Spinal cord (tissue), 10 donors: ENCODE measurements around the gene ELF3. TPM values are rescaled to one million over a fixed set of nuclear protein-coding genes. Genes with fewer than 3 reads are reported as not detected.
A peak's percentile ranks its signal among the peaks of the same experiment; 100 is the strongest.
"Not testable (repeated sequence)": the region's sequence is repeated elsewhere in the genome, so short reads cannot be mapped to it uniquely, and the experiment has no call there.

Experiments used
- DNase-seq, 6 donors: peaks; one replicate each; pipeline versions ENCODE4 v3.0.0 to v3.0.0-alpha.2; 2013 to 2015; ENCODE audit warnings: low spot score in 6 of 6, low read depth in 4 of 6
- H3K27ac ChIP-seq: one replicate; pipeline ENCODE4 v1.5.1; 2013; ENCODE audit warnings: low read depth, low read length, control low read depth
- H3K27me3 ChIP-seq: one replicate; pipeline ENCODE4 v1.6.1; 2013; ENCODE audit warnings: low read length; ENCODE audit not compliant: control insufficient read depth, insufficient read depth
- H3K36me3 ChIP-seq: one replicate; pipeline ENCODE4 v1.6.1; 2013; ENCODE audit warnings: low read length; ENCODE audit not compliant: control insufficient read depth, insufficient read depth
- H3K4me1 ChIP-seq: one replicate; pipeline ENCODE4 v1.6.1; 2013; ENCODE audit warnings: low read length; ENCODE audit not compliant: control insufficient read depth, insufficient read depth
- H3K4me3 ChIP-seq: one replicate; pipeline ENCODE4 v1.5.1; 2013; ENCODE audit warnings: low read depth, low read length, control low read depth
- H3K9me3 ChIP-seq: one replicate; pipeline ENCODE4 v1.6.1; 2013; ENCODE audit warnings: low read length; ENCODE audit not compliant: control insufficient read depth, insufficient read depth
- WGBS: methylation state at CpG from one replicate; pipeline ENCODE4 v1.1.5; 2013; ENCODE audit warnings: missing lambda C conversion rate; ENCODE audit not compliant: insufficient coverage; 5-methylcytosine and 5-hydroxymethylcytosine counted together
- long read RNA-seq, 4 donors: transcript quantifications; one replicate each; lab custom pipeline, GENCODE V29; 2026
- polyA plus RNA-seq, 2 donors: library from polyadenylated mRNA; unstranded; fragments of 120-200 nt; gene quantifications; one replicate each; pipeline ENCODE4 v1.2.1, GENCODE V29; 2013; ENCODE audit not compliant: insufficient read length in 2 of 2
- total RNA-seq, 2 donors: library from RNA; depleted of rRNA in 1 of 2; stranded (reverse); fragments of 120-200 nt in 1 of 2; fragments of >200 nt in 1 of 2; gene quantifications; one replicate each; pipeline versions ENCODE4 v1.2.3 to v1.2.4, GENCODE V29; 2013 to 2014
- donor health status: healthy.

ELF3 gene
- 1 to 10 TPM in 1 of 2 donors, under 1 TPM in 1; 0.59 to 1.2 TPM for total RNA-seq
- 1 to 10 TPM in 1 of 2 donors, under 1 TPM in 1; 0.35 to 1.1 TPM for polyA plus RNA-seq
- long read RNA-seq, donor 1, result 0 reads
- long read RNA-seq, donor 2, result 0 reads
- long read RNA-seq, donor 3, result 0 reads
- long read RNA-seq, donor 4, transcript ELF3-203 (9 exons, 3,179 nt), result major isoform, 8 of 12 reads
- long read RNA-seq, donor 4, partial matches to known transcripts, result 0 of 12 reads
- long read RNA-seq, donor 4, other reads (novel, unspliced or antisense), result 0 of 12 reads

GRCh38 chr1:202010180-202011015, at the start of gene ELF3:
Gene ELF3 (plus strand): TSS chr1:202010587. CDS start chr1:202011137, 550 bp downstream.
- H3K27ac ChIP-seq, result peak within 1 kb of the TSS; percentile 44
- DNase-seq, result no peak
- H3K4me3 ChIP-seq, result no peak within 1 kb of the TSS
- H3K36me3 ChIP-seq, result peaks cover 28% of the 10 kb centered on the region
- WGBS, result 76% methylated on average over 22 of the region's 24 CpGs
- H3K9me3 ChIP-seq, result no peaks in the 10 kb centered on the region
- peaks cover 17% of the 10 kb centered on the region for H3K4me1 ChIP-seq
- no peaks in the 10 kb centered on the region for H3K27me3 ChIP-seq

- H3K36me3 ChIP-seq, result peaks cover 60% of the 10 kb centered on the region
- H3K4me1 ChIP-seq, DNase-seq, H3K27ac ChIP-seq, H3K9me3 ChIP-seq, H3K4me3 ChIP-seq, H3K27me3 ChIP-seq: not testable (repeated sequence)
- WGBS, result 100% methylated on average over 4 of the region's 10 CpGs
Measured at GRCh38 chr1:201962382-201962781, 48.0 kb upstream of the ELF3 start.

DNA sequence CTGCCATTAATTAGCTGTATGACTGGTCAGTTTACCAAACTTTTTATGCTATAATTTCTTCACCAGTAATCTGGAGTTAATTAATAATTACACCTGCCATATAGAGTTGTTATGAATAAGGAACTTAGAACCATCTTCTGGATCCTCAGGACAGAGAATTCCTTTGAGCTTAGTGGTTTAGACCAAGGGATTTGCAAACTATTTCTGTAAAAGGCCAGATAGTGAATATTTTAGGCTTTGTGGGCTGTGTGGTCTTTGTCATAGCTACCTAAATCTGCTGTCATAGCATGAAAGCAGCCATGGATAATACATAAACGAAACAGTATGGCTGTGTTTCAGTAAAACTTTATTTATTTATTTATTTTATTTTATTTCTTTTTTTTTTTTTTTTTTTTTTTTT, 46.1 kb upstream of the ELF3 start:
- no peak overlapping the region for H3K27ac ChIP-seq
- H3K36me3 ChIP-seq, result peaks cover 58% of the 10 kb centered on the region
- no CpG with 5 or more reads among the region's 1 CpG for WGBS
- no peaks in the 10 kb centered on the region for H3K4me1 ChIP-seq
- H3K4me3 ChIP-seq, result no peak overlapping the region
- H3K27me3 ChIP-seq, result no peaks in the 10 kb centered on the region
- no peak for DNase-seq
- no peaks in the 10 kb centered on the region for H3K9me3 ChIP-seq

DNA sequence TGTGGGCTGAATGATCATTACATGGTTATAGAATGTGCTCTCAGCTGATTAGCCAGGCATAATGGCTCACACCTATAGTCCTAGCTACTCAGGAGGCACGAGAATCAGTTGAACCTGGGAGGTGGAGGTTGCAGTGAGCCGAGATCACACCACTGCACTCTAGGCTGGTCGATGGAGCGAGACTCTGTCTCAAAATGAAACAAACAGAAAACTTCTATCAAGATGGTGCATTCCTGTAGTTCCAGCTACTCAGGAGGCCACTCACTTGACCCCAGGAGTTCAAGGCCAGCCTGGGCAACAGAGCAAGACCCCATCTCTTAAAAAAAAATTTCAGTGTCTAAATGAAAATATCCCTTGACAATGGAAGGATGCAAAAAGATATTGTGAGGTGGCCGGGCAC, 44.2 kb upstream of the ELF3 start:
- Histone ChIP-seq H3K27me3 (no peaks in the 10 kb centered on the region), H3K27ac (no peak overlapping the region), H3K9me3 (no peaks in the 10 kb centered on the region), H3K36me3 (peaks cover 44% of the 10 kb centered on the region), H3K4me3 (no peak overlapping the region), H3K4me1 (no peaks in the 10 kb centered on the region)
- 94% methylated on average over 2 of the region's 5 CpGs for WGBS
- no peak for DNase-seq

DNA sequence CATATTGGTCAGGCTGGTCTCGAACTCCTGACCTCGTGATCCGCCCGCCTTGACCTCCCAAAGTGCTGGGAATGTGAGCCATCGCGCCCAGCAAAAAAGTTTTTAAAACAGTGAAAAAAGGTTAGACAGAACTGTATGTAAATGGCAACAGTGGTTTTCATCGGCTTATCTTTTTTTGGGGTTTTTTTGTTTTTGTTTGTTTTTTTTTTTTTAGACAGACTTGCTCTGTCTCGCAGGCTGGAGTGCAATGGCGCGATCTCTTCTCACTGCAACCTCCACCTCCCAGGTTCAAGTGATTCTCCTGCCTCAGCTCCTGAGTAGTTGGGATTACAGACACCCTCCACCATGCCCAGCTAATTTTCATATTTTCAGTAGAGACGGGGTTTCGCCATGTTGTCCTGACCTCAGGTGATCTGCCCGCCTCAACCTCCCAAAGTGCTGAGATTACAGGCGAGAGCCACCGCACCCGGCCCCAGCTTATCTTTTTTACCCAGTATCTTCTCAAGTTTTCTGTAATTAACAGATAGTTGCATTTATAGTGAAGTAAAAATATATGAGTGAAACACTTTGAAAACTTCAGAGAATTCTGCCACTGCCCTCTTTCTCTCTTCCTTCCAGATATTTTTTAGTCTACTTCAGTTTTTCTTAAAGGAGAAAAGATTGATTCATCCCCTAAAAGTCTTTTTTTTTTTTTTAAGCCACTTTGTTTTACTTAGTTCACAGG, 42.0 kb upstream of the ELF3 start:
- 94% methylated on average over 12 of the region's 16 CpGs for WGBS
- Histone ChIP-seq H3K27ac (no peak overlapping the region), H3K9me3 (no peaks in the 10 kb centered on the region), H3K4me3 (no peak overlapping the region), H3K36me3 (peaks cover 31% of the 10 kb centered on the region), H3K27me3 (no peaks in the 10 kb centered on the region), H3K4me1 (no peaks in the 10 kb centered on the region)
- no peak for DNase-seq

DNA sequence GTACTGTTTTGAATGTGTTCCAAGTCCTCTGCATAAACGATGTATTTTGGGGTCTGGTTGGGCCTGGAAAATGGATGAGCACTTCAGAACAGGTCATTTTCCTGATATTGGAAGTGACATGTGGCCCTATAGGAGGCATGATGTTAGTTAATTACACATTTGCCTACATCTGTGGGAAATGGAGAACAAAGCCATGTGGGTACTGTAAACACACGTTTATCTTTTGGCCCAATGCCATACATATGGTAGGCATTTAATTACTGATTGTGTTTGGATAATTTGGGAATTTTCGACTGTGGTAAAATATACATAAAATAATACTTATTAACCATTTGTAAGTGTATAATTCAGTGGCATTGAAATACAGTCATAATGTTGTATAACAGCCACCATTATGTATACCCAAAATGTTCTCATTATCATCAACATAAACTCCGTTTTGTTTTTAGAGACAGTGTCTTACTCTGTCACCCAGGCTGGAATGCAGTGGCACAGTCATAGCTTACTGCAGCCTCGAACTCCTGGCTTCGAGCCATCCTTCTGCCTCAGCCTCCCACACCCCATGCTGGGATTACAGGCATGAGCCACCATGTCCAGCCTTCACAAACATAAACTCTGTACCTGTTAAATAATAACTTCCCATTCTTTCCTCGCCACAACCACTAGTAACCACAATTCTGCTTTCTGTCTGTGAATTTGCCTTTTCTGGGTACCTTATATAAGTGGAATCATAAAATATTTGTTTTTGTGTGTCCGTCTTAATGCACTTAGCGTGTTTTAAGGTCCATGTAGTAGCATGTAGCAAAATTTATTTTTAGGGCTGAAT, 39.8 kb upstream of the ELF3 start:
- peak in 1 of 6 donors; percentile 18 for DNase-seq

DNA sequence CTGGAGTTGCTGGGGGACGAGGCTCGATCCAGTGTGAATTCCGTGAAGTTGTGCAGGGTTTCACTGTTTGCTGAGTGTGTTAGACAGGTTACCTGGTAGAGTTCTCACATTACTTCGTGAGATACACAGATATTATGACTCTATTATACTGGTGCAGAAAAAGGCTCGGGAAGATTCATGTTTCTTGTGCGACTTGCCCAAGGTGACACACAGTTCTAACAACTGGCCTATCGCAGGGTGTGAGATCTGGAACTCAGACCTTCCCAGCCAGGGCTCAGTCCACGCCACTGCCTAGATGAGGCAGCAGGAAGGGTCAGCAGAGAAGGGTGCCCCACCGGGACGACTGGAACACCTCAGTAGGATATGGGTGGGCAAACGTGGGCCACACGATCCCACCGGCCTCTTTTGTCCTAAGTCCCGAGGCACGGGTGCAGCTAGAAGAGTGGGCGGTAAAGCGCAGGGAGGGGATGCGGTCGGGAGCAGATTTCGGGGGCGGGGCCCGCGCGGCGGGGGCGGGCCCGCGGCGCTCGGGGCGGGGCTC, 28.2 kb upstream of the ELF3 start:
- peaks cover 6% of the 10 kb centered on the region for H3K36me3 ChIP-seq
- peak overlapping the region; percentile 65 for H3K4me3 ChIP-seq
- peak overlapping the region; percentile 82 for H3K27ac ChIP-seq
- H3K9me3 ChIP-seq, result no peaks in the 10 kb centered on the region
- H3K27me3 ChIP-seq, result no peaks in the 10 kb centered on the region
- WGBS, result 7% methylated on average over 30 of the region's 31 CpGs
- DNase-seq, result peak in 5 of 6 donors; percentile 29 to 85 (median 42)
- peaks cover 11% of the 10 kb centered on the region for H3K4me1 ChIP-seq

More for the DNA sequence above, 39.8 kb upstream of the ELF3 start:
- Histone ChIP-seq H3K27ac (no peak overlapping the region), H3K27me3 (no peaks in the 10 kb centered on the region), H3K9me3 (no peaks in the 10 kb centered on the region), H3K4me1 (no peaks in the 10 kb centered on the region), H3K4me3 (no peak overlapping the region), H3K36me3 (peaks cover 22% of the 10 kb centered on the region)
- 86% methylated on average over 4 of the region's 9 CpGs for WGBS

DNA sequence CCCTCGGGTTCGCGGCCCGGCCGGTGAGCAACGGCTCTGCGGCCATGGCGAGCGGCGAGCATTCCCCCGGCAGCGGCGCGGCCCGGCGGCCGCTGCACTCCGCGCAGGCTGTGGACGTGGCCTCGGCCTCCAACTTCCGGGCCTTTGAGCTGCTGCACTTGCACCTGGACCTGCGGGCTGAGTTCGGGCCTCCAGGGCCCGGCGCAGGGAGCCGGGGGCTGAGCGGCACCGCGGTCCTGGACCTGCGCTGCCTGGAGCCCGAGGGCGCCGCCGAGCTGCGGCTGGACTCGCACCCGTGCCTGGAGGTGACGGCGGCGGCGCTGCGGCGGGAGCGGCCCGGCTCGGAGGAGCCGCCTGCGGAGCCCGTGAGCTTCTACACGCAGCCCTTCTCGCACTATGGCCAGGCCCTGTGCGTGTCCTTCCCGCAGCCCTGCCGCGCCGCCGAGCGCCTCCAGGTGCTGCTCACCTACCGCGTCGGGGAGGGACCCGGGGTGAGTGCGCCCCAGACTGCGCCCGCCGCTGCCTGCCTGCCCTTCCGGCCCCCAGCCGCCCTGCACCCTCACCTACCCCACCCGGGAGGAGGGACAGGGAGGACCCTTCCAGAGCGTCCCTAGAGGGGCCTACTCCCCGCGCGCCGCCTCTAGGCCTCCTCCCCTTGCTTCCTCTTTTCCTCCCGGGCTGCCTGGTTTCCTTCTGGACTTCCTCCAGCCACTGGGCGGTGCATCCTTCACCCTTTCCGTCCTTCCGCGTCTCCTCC, 27.6 kb upstream of the ELF3 start, which contains the start of gene RNPEP:
TSS of gene RNPEP (plus strand) at position 26 of the 757 bp plus-strand sequence. CDS start at position 45, 19 bp downstream.
- Histone ChIP-seq H3K27ac (peak within 1 kb of the TSS; percentile 82), H3K36me3 (peaks cover 6% of the 10 kb centered on the region), H3K4me3 (peak within 1 kb of the TSS; percentile 65), H3K27me3 (no peaks in the 10 kb centered on the region), H3K9me3 (no peaks in the 10 kb centered on the region), H3K4me1 (peaks cover 11% of the 10 kb centered on the region)
- WGBS, result under 1% methylated on average over 80 of the region's 80 CpGs
- peak; percentile 21 to 89 (median 40) for DNase-seq
